C4-2B (cell line): ENCODE results near the gene SLIT3.

ENCODE experiments used
- H3K27ac ChIP-seq: fragments of 450-650 bp; 2 replicates; pipeline ENCODE4 v1.5.1; 2017
- CTCF ChIP-seq: fragments of 450-650 bp; conservative IDR thresholded peaks from 2 replicates; pipeline ENCODE4 v1.5.1; 2017; ENCODE audit warnings: mild to moderate bottlenecking
- ZFX ChIP-seq: fragments of 450-650 bp; IDR thresholded peaks from 2 replicates; pipeline ENCODE4 v1.6.1; 2017

Gene SLIT3

GRCh38 chr5:169104937-169105494, 195.9 kb downstream of the SLIT3 start:
- H3K27ac ChIP-seq = no peak overlapping the region
- TF ChIP-seq ZFX (no peak), CTCF (no peak)

- H3K27ac ChIP-seq = no peak overlapping the region
- TF ChIP-seq CTCF = no peak
- TF ChIP-seq ZFX = no peak
These were observed 197.3 kb downstream of the SLIT3 start for GRCh38 chr5:169103586-169104181.

- no peak for TF ChIP-seq ZFX
- H3K27ac ChIP-seq = no peak overlapping the region
These were observed 199.0 kb downstream of the SLIT3 start for GRCh38 chr5:169101966-169102365.

- peak overlapping the region; percentile 23; the same call in 1 of the 2 replicates for H3K27ac ChIP-seq
- TF ChIP-seq ZFX = no peak
- no peak for TF ChIP-seq CTCF
These were observed 200.2 kb downstream of the SLIT3 start for GRCh38 chr5:169100735-169101075.

- peak overlapping the region; percentile 23; the same call in 1 of the 2 replicates for H3K27ac ChIP-seq
- TF ChIP-seq ZFX (no peak), CTCF (no peak)
These were observed 200.9 kb downstream of the SLIT3 start for GRCh38 chr5:169099801-169100734.

- TF ChIP-seq CTCF (no peak), ZFX (no peak)
- peak overlapping the region; percentile 23; the same call in 1 of the 2 replicates for H3K27ac ChIP-seq
These were observed 202.4 kb downstream of the SLIT3 start for GRCh38 chr5:169098331-169099121.

GRCh38 chr5:169097374-169098326, 203.3 kb downstream of the SLIT3 start:
- TF ChIP-seq ZFX = no peak
- no peak for TF ChIP-seq CTCF
- no peak overlapping the region for H3K27ac ChIP-seq
